HepG2 (cell line): ENCODE measurements around the gene C2CD2. TPM values are rescaled to one million over a fixed set of nuclear protein-coding genes. Genes with fewer than 3 reads are reported as not detected.

Source experiments
- ARHGAP35 ChIP-seq: sonication (generic); formaldehyde crosslinking; IDR thresholded peaks from 2 replicates; pipeline ENCODE4 v1.9.0; 2022; ENCODE audit warnings: mild to moderate bottlenecking, inconsistent platforms, moderate library complexity, missing genetic modification reagents, borderline replicate concordance
- ARNTL ChIP-seq: sonication (generic); formaldehyde crosslinking; IDR thresholded peaks from 2 replicates; pipeline ENCODE4 v1.4.0; 2020; ENCODE audit warnings: mild to moderate bottlenecking, missing genetic modification reagents
- PAWR ChIP-seq: sonication (generic); formaldehyde crosslinking; IDR thresholded peaks from 2 replicates; pipeline ENCODE4 v1.4.0; 2020; ENCODE audit warnings: missing genetic modification reagents, mild to moderate bottlenecking, borderline replicate concordance
- PLRG1 ChIP-seq: fragments of 450-650 bp; conservative IDR thresholded peaks from 2 replicates; pipeline ENCODE4 v1.6.1; 2016
- POLR2A ChIP-seq, 2 experiments: IDR thresholded peaks; 2 replicates each; pipeline ENCODE4 v1.6.1; 2011; ENCODE audit warnings: low read depth in 2 of 2, low read length in 2 of 2, mild to moderate bottlenecking in 1 of 2, moderate library complexity in 1 of 2; ENCODE audit not compliant: insufficient read depth in 1 of 2
- RBFOX2 ChIP-seq: fragments of 200-400 bp; formaldehyde crosslinking; IDR thresholded peaks from 2 replicates; pipeline ENCODE4 v1.6.1; 2017; ENCODE audit warnings: low read depth, mild to moderate bottlenecking, low read length
- SUZ12 ChIP-seq: fragments of 150-350 bp; IDR thresholded peaks from 2 replicates; pipeline ENCODE4 v1.6.1; 2014; ENCODE audit warnings: low read depth, low read length
- TAF15 ChIP-seq: fragments of 200-400 bp; formaldehyde crosslinking; IDR thresholded peaks from one replicate; pipeline ENCODE4 v1.6.1; 2018; ENCODE audit warnings: mild to moderate bottlenecking, low read depth, low read length; ENCODE audit not compliant: poor library complexity, severe bottlenecking
- ZFP41 ChIP-seq: sonication (generic); formaldehyde crosslinking; IDR thresholded peaks from 2 replicates; pipeline ENCODE4 v1.4.0; 2020; ENCODE audit warnings: mild to moderate bottlenecking, missing genetic modification reagents, borderline replicate concordance
- ZFY ChIP-seq: sonication (generic); formaldehyde crosslinking; IDR thresholded peaks from 2 replicates; pipeline ENCODE4 v1.4.0; 2020; ENCODE audit warnings: missing genetic modification reagents
- ZNF263 ChIP-seq: sonication (generic); formaldehyde crosslinking; IDR thresholded peaks from 2 replicates; pipeline ENCODE4 v1.4.0; 2020; ENCODE audit warnings: missing genetic modification reagents
- ZNF441 ChIP-seq: sonication (generic); formaldehyde crosslinking; IDR thresholded peaks from 2 replicates; pipeline ENCODE4 v1.7.0; 2021; ENCODE audit warnings: missing genetic modification reagents, borderline replicate concordance
- ZNF543 ChIP-seq: sonication (generic); formaldehyde crosslinking; IDR thresholded peaks from 2 replicates; pipeline ENCODE4 v1.4.0; 2020; ENCODE audit warnings: mild to moderate bottlenecking, missing genetic modification reagents
- ZNF678 ChIP-seq: sonication (generic); formaldehyde crosslinking; IDR thresholded peaks from 2 replicates; pipeline ENCODE4 v1.4.0; 2020; ENCODE audit warnings: mild to moderate bottlenecking, missing genetic modification reagents
- ZNF768 ChIP-seq: sonication (generic); formaldehyde crosslinking; IDR thresholded peaks from 2 replicates; pipeline ENCODE4 v1.4.0; 2020; ENCODE audit warnings: missing genetic modification reagents
- ZNF776 ChIP-seq: sonication (generic); formaldehyde crosslinking; IDR thresholded peaks from 2 replicates; pipeline ENCODE4 v1.4.0; 2020; ENCODE audit warnings: mild to moderate bottlenecking, missing genetic modification reagents
- ZSCAN12 ChIP-seq: sonication (generic); formaldehyde crosslinking; IDR thresholded peaks from 2 replicates; pipeline ENCODE4 v1.9.0; 2021; ENCODE audit warnings: mild to moderate bottlenecking, missing genetic modification reagents
- polyA plus RNA-seq, 8 experiments: library from polyadenylated mRNA; depleted of rRNA in 3 of 8; stranded (reverse) in 7 of 8; unstranded in 1 of 8; fragments of >200 nt; fragmentation: Illumina TruSeq in 4 of 8; extraction: Trizol in 4 of 8; gene quantifications; 2 replicates each; pipeline versions ENCODE4 v1.2.1 to v1.2.3, GENCODE V29; 2011 to 2016; ENCODE audit warnings: low read depth in 4 of 8, missing spikeins in 1 of 8, mixed read lengths in 1 of 8; ENCODE audit not compliant: insufficient read depth in 1 of 8
- total RNA-seq, 5 experiments: library from RNA; depleted of rRNA; stranded (reverse); fragments of >200 nt; fragmentation: Illumina TruSeq; extraction: Trizol; gene quantifications; 2 replicates each; pipeline ENCODE4 v1.2.3, GENCODE V29; 2016; ENCODE audit warnings: low read depth in 1 of 5
- TF ChIP-seq, protein P1 (sequence below): sonication (generic); formaldehyde crosslinking; IDR thresholded peaks from 2 replicates; pipeline ENCODE4 v1.8.1; 2022; ENCODE audit warnings: low read depth, mild to moderate bottlenecking, missing genetic modification reagents
- TF ChIP-seq, protein P2 (sequence below): sonication (generic); formaldehyde crosslinking; IDR thresholded peaks from 2 replicates; pipeline ENCODE4 v1.4.0; 2020; ENCODE audit warnings: mild to moderate bottlenecking, missing genetic modification reagents
- TF ChIP-seq, protein P3 (sequence below): sonication (generic); formaldehyde crosslinking; IDR thresholded peaks from 2 replicates; pipeline ENCODE4 v1.4.0; 2020; ENCODE audit warnings: missing genetic modification reagents
- TF ChIP-seq, protein P4 (sequence below): sonication (generic); formaldehyde crosslinking; IDR thresholded peaks from 2 replicates; pipeline ENCODE4 v1.8.0; 2022; ENCODE audit warnings: mild to moderate bottlenecking, missing genetic modification reagents
- TF ChIP-seq, protein P5 (sequence below): sonication (generic); formaldehyde crosslinking; IDR thresholded peaks from 2 replicates; pipeline ENCODE4 v1.8.0; 2022; ENCODE audit warnings: mild to moderate bottlenecking, missing genetic modification reagents; ENCODE audit not compliant: insufficient replicate concordance

The C2CD2 gene
- total and polyA plus RNA-seq, 2 of the 13 experiments (the other 11 are each of a cell fraction or from before 2014, with no cell fraction given): 12.5 to 19.7 TPM

DNA sequence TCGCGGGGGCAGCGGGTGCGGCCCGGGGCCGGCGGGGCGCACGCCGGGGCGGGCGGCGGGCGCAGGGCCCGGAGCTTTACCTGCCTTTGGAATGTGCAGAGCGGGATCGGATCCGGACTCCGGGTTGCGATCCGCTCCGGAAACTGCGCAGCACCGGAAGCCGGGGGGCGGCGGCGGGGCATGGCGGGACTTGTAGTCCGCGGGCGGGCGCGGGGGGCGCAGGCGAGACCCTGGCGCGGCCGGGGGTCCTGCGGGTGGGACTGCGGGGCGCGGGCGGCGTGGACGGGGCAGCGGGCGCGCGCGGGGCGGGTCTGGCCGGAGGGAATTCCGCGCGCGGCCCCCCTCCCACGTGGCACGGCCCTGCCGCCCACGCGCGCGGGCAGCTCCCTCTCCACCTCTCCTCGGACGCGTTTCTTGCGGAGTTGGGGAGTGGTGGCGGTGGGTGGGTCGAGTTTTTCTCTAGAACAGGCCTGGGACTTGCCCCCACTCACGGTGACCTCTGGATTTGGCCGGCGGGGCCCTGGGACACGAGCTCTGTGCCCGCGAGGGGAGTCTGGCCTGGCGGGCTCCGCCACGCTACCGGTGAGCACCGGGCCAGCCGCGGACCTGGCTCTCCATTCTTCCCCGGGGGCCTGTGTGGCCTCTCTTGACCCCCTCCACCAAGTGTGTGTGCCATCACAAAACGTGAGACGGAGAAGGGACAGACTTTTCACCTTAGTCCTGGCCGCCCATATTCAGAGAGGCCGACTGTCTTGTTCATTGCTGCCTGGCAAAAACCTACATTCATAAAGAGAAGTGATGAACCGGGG is 74.4 kb downstream of the C2CD2 start, which contains the start of gene PRDM15 (continued):
- TF ChIP-seq TAF15 (no peak), ZNF678 (CRISPR knock-in tag) (peak; percentile 37; the same call in 1 of the 2 replicates), ZFY (peak; percentile 90), ARHGAP35 (CRISPR knock-in tag) (no peak), ZFP41 (no peak), PAWR (CRISPR knock-in tag) (no peak), ZNF263 (CRISPR knock-in tag) (no peak), ARNTL (CRISPR knock-in tag) (0 out of 2 replicates have a peak, but pooled peaks have one; percentile 33), RBFOX2 (peak; percentile 73), PLRG1 (no peak), POLR2A (IDR thresholded peaks at IDR 0.05; ENCODE audit: insufficient read depth in 1 of 2, low read depth in 2 of 2, low read length in 2 of 2) (peak in 1 of 2 experiments; percentile 37; a peak in 1 of 4 replicates), ZNF768 (CRISPR knock-in tag) (no peak; the same call in 1 of the 2 replicates), ZSCAN12 (CRISPR knock-in tag) (no peak), ZNF776 (no peak), ZNF543 (CRISPR knock-in tag) (no peak), SUZ12 (peak; percentile 26; the same call in 1 of the 2 replicates), ZNF441 (CRISPR knock-in tag) (no peak)
- TF ChIP-seq, protein P1, sequence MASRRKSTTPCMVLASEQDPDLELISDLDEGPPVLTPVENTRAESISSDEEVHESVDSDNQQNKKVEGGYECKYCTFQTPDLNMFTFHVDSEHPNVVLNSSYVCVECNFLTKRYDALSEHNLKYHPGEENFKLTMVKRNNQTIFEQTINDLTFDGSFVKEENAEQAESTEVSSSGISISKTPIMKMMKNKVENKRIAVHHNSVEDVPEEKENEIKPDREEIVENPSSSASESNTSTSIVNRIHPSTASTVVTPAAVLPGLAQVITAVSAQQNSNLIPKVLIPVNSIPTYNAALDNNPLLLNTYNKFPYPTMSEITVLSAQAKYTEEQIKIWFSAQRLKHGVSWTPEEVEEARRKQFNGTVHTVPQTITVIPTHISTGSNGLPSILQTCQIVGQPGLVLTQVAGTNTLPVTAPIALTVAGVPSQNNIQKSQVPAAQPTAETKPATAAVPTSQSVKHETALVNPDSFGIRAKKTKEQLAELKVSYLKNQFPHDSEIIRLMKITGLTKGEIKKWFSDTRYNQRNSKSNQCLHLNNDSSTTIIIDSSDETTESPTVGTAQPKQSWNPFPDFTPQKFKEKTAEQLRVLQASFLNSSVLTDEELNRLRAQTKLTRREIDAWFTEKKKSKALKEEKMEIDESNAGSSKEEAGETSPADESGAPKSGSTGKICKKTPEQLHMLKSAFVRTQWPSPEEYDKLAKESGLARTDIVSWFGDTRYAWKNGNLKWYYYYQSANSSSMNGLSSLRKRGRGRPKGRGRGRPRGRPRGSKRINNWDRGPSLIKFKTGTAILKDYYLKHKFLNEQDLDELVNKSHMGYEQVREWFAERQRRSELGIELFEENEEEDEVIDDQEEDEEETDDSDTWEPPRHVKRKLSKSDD: no peak
- TF ChIP-seq, protein P2, sequence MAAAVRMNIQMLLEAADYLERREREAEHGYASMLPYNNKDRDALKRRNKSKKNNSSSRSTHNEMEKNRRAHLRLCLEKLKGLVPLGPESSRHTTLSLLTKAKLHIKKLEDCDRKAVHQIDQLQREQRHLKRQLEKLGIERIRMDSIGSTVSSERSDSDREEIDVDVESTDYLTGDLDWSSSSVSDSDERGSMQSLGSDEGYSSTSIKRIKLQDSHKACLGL (CRISPR knock-in tag): no peak; the same call in none of the 2 replicates
- TF ChIP-seq, protein P3, sequence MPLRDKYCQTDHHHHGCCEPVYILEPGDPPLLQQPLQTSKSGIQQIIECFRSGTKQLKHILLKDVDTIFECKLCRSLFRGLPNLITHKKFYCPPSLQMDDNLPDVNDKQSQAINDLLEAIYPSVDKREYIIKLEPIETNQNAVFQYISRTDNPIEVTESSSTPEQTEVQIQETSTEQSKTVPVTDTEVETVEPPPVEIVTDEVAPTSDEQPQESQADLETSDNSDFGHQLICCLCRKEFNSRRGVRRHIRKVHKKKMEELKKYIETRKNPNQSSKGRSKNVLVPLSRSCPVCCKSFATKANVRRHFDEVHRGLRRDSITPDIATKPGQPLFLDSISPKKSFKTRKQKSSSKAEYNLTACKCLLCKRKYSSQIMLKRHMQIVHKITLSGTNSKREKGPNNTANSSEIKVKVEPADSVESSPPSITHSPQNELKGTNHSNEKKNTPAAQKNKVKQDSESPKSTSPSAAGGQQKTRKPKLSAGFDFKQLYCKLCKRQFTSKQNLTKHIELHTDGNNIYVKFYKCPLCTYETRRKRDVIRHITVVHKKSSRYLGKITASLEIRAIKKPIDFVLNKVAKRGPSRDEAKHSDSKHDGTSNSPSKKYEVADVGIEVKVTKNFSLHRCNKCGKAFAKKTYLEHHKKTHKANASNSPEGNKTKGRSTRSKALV (CRISPR knock-in tag): no peak
- TF ChIP-seq, protein P4, sequence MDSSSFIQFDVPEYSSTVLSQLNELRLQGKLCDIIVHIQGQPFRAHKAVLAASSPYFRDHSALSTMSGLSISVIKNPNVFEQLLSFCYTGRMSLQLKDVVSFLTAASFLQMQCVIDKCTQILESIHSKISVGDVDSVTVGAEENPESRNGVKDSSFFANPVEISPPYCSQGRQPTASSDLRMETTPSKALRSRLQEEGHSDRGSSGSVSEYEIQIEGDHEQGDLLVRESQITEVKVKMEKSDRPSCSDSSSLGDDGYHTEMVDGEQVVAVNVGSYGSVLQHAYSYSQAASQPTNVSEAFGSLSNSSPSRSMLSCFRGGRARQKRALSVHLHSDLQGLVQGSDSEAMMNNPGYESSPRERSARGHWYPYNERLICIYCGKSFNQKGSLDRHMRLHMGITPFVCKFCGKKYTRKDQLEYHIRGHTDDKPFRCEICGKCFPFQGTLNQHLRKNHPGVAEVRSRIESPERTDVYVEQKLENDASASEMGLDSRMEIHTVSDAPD: no peak
- TF ChIP-seq, protein P5, sequence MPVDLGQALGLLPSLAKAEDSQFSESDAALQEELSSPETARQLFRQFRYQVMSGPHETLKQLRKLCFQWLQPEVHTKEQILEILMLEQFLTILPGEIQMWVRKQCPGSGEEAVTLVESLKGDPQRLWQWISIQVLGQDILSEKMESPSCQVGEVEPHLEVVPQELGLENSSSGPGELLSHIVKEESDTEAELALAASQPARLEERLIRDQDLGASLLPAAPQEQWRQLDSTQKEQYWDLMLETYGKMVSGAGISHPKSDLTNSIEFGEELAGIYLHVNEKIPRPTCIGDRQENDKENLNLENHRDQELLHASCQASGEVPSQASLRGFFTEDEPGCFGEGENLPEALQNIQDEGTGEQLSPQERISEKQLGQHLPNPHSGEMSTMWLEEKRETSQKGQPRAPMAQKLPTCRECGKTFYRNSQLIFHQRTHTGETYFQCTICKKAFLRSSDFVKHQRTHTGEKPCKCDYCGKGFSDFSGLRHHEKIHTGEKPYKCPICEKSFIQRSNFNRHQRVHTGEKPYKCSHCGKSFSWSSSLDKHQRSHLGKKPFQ: no peak
